Measurements from ENCODE around the gene TNFRSF1A. TPM values are rescaled to one million over a fixed set of nuclear protein-coding genes. Genes with fewer than 3 reads are reported as not detected.
A peak's percentile ranks its signal among the peaks of the same experiment; 100 is the strongest.

Gene TNFRSF1A
- total and polyA plus RNA-seq, 4 donors: 36.9 to 144 (median 88.4) TPM

DNA sequence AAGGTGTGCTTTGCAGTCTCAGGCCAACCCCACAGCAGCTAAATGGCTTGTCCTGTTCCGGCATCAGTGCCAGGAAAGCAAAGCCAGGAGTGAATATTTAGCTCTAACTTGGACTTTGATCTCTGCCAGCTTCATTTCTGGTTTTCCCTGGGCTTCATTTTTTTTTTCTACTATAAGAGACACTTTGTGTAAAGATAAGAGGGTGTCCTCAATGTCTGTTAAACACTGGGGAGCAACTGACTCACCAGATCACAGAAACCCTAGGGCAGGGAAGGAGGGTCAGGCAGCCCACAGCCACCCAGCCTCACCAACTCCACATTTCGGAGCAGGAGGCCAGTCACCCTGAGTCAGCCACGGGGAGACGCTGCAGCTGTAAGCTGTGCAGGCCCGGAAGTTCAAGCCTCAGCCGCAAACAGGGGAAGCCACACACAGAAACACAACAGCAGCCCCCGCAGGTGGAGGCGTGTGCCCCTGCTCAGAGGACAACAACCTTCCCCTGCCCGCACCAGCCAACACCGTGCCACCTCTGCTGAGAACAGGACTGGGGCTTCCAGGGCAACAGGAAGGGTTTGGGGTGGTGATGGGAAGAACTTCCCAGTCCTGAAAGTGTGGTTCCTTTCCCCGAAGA, 6.3 kb downstream of the TNFRSF1A start:
- H3K9ac ChIP-seq (ENCODE audit: low read depth in 1 of 2, low read length in 2 of 2): peak overlapping the region; percentile 74 to 92
- peaks cover 4 to 77% (median 53%) of the 10 kb centered on the region in 4 donors for H3K4me1 ChIP-seq (ENCODE audit: control insufficient read depth in 4 of 4, insufficient read depth in 4 of 4, low read length in 3 of 4)
- TF ChIP-seq, protein P1, sequence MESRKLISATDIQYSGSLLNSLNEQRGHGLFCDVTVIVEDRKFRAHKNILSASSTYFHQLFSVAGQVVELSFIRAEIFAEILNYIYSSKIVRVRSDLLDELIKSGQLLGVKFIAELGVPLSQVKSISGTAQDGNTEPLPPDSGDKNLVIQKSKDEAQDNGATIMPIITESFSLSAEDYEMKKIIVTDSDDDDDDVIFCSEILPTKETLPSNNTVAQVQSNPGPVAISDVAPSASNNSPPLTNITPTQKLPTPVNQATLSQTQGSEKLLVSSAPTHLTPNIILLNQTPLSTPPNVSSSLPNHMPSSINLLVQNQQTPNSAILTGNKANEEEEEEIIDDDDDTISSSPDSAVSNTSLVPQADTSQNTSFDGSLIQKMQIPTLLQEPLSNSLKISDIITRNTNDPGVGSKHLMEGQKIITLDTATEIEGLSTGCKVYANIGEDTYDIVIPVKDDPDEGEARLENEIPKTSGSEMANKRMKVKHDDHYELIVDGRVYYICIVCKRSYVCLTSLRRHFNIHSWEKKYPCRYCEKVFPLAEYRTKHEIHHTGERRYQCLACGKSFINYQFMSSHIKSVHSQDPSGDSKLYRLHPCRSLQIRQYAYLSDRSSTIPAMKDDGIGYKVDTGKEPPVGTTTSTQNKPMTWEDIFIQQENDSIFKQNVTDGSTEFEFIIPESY (IDR thresholded peaks at IDR 0.05): peak; percentile 14
- TF ChIP-seq GABPA (IDR thresholded peaks at IDR 0.05 in 1 of 2, conservative IDR thresholded peaks at IDR 0.05 in 1 of 2) (no peak), RAD21 (IDR thresholded peaks at IDR 0.05) (peak; percentile 60 to 62), RXRA (IDR thresholded peaks at IDR 0.05) (peak in 1 of 2 donors; percentile 39), YY1 (IDR thresholded peaks at IDR 0.05) (peak; percentile 85), JUND (IDR thresholded peaks at IDR 0.05) (no peak), TAF1 (conservative IDR thresholded peaks at IDR 0.05) (no peak), NR2F2 (IDR thresholded peaks at IDR 0.05) (no peak), HNF4A (conservative IDR thresholded peaks at IDR 0.05) (peak; percentile 86 to 93), SP1 (IDR thresholded peaks at IDR 0.05) (peak; percentile 90), EGR1 (IDR thresholded peaks at IDR 0.05; ENCODE audit: low read depth in 2 of 2) (peak in 1 of 2 donors; percentile 2), HNF4G (IDR thresholded peaks at IDR 0.05) (peak; percentile 82), FOXA2 (IDR thresholded peaks at IDR 0.05) (no peak)
- TF ChIP-seq, protein P2, sequence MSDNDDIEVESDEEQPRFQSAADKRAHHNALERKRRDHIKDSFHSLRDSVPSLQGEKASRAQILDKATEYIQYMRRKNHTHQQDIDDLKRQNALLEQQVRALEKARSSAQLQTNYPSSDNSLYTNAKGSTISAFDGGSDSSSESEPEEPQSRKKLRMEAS (IDR thresholded peaks at IDR 0.05): peak; percentile 65
- TF ChIP-seq, protein P3, sequence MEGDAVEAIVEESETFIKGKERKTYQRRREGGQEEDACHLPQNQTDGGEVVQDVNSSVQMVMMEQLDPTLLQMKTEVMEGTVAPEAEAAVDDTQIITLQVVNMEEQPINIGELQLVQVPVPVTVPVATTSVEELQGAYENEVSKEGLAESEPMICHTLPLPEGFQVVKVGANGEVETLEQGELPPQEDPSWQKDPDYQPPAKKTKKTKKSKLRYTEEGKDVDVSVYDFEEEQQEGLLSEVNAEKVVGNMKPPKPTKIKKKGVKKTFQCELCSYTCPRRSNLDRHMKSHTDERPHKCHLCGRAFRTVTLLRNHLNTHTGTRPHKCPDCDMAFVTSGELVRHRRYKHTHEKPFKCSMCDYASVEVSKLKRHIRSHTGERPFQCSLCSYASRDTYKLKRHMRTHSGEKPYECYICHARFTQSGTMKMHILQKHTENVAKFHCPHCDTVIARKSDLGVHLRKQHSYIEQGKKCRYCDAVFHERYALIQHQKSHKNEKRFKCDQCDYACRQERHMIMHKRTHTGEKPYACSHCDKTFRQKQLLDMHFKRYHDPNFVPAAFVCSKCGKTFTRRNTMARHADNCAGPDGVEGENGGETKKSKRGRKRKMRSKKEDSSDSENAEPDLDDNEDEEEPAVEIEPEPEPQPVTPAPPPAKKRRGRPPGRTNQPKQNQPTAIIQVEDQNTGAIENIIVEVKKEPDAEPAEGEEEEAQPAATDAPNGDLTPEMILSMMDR (IDR thresholded peaks at IDR 0.05; ENCODE audit: low read depth, low read length, missing input control): peak; percentile 40
- TF ChIP-seq, protein P4, sequence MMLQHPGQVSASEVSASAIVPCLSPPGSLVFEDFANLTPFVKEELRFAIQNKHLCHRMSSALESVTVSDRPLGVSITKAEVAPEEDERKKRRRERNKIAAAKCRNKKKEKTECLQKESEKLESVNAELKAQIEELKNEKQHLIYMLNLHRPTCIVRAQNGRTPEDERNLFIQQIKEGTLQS (IDR thresholded peaks at IDR 0.05): no peak
- peaks cover 9 to 31% (median 28%) of the 10 kb centered on the region in 4 donors for H3K36me3 ChIP-seq (ENCODE audit: control insufficient read depth in 4 of 4, insufficient read depth in 3 of 4, low read depth in 1 of 4, low read length in 3 of 4)
- peak overlapping the region; percentile 98 to 99 for H3K27ac ChIP-seq (ENCODE audit: low read depth in 1 of 2, low read length in 2 of 2)
- DNase-seq (ENCODE audit: low spot score): peak; percentile 56
- H3K27me3 ChIP-seq (ENCODE audit: control insufficient read depth in 4 of 4, insufficient read depth in 4 of 4, low read length in 3 of 4): no peaks in the 10 kb centered on the region
- peak overlapping the region; percentile 57 to 99 (median 68) for H3K4me3 ChIP-seq (ENCODE audit: low read depth in 1 of 3, low read length in 3 of 3)
- WGBS: 1% methylated on average over 11 of the region's 11 CpGs
- no peaks in the 10 kb centered on the region for H3K9me3 ChIP-seq (ENCODE audit: control insufficient read depth in 4 of 4, low read length in 3 of 4)

DNA sequence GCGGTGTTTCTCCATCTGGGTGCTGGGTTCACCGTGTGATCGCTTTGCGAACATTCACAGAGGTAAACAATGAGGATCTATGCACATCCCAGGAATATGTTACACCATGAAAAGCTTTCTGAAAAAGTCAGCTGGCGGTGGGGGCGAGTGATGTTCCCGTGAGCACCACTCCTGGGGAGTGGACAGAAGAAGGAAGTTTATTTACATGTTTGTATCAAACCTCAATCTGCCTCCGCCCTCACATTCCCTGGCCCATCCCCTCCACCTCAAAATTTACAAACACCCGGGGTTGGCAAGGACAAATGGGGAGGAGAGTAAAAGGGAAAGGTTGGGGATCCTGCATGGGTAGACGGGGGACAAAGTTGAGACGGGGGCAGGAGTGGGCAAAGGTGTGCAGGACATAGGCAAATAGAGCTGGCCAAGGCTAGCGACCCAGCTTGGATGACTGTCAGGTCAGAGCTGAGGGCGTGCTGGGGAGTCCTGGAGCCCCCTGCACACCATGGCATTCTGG, 6.9 kb downstream of the TNFRSF1A start:
- Histone ChIP-seq H3K4me1 (ENCODE audit: control insufficient read depth in 4 of 4, insufficient read depth in 4 of 4, low read length in 3 of 4) (peaks cover 4 to 75% (median 53%) of the 10 kb centered on the region in 4 donors), H3K4me3 (ENCODE audit: low read depth in 1 of 3, low read length in 3 of 3) (peak overlapping the region; percentile 43 to 99 (median 57)), H3K27me3 (ENCODE audit: control insufficient read depth in 4 of 4, insufficient read depth in 4 of 4, low read length in 3 of 4) (no peaks in the 10 kb centered on the region), H3K9me3 (ENCODE audit: control insufficient read depth in 4 of 4, low read length in 3 of 4) (no peaks in the 10 kb centered on the region), H3K9ac (ENCODE audit: low read depth in 1 of 2, low read length in 2 of 2) (peak overlapping the region in 1 of 2 donors; percentile 74), H3K27ac (ENCODE audit: low read depth in 1 of 2, low read length in 2 of 2) (peak overlapping the region; percentile 98 to 99), H3K36me3 (ENCODE audit: control insufficient read depth in 4 of 4, insufficient read depth in 3 of 4, low read depth in 1 of 4, low read length in 3 of 4) (peaks cover 13 to 37% (median 34%) of the 10 kb centered on the region in 4 donors)
- no peak for DNase-seq (ENCODE audit: low spot score)
- WGBS: 11% methylated on average over 13 of the region's 13 CpGs
- TF ChIP-seq RXRA (IDR thresholded peaks at IDR 0.05): peak; percentile 72 to 81
- TF ChIP-seq JUND (IDR thresholded peaks at IDR 0.05): no peak
- no peak for TF ChIP-seq SP1 (IDR thresholded peaks at IDR 0.05)
- TF ChIP-seq, protein P2 (IDR thresholded peaks at IDR 0.05): no peak
- TF ChIP-seq EGR1 (IDR thresholded peaks at IDR 0.05; ENCODE audit: low read depth in 2 of 2): peak in 1 of 2 donors; percentile 7
- no peak for TF ChIP-seq HNF4G (IDR thresholded peaks at IDR 0.05)
- no peak for TF ChIP-seq FOXA2 (IDR thresholded peaks at IDR 0.05)
- TF ChIP-seq, protein P4 (IDR thresholded peaks at IDR 0.05): no peak
- TF ChIP-seq RAD21 (IDR thresholded peaks at IDR 0.05): peak in 1 of 2 donors; percentile 5

Data from liver (tissue), 9 donors.